Ovary (tissue), 3 donors: ENCODE results near the gene UPF1.

ENCODE experiments used
- CTCF ChIP-seq, 3 donors: fragments of 450-650 bp in 2 of 3; fragments of 200-600 bp in 1 of 3; IDR thresholded peaks; one replicate each; pipeline versions ENCODE4 v1.5.1 to v1.8.0; 2016 to 2022; ENCODE audit warnings: antibody characterized with exemption in 3 of 3, mild to moderate bottlenecking in 1 of 3
- EP300 ChIP-seq: sonication (generic); formaldehyde crosslinking; IDR thresholded peaks from one replicate; pipeline ENCODE4 v1.6.1; 2017; ENCODE audit warnings: antibody characterized with exemption
- donor health status: DM: no; HTN: no; CAD: no.

GRCh38 chr19:18910010-18910409, 78.3 kb downstream of the UPF1 start:
- TF ChIP-seq CTCF (IDR thresholded peaks at IDR 0.05) (no peak), EP300 (no peak)
